Erythroblast (primary cell): ENCODE data around the gene TMCC3.

Experiments used
- GATA1 ChIP-seq: IDR thresholded peaks from 2 replicates; pipeline ENCODE4 v1.6.1; 2011; ENCODE audit warnings: low read depth, mild to moderate bottlenecking, control low read depth, low read length, moderate library complexity
- POLR2A ChIP-seq: IDR thresholded peaks from 2 replicates; pipeline ENCODE4 v1.6.1; 2011; ENCODE audit warnings: mild to moderate bottlenecking, low read length

- TF ChIP-seq POLR2A (no peak), GATA1 (no peak)
These were observed 28.0 kb upstream of the TMCC3 start for GRCh38 chr12:94678379-94678778.
